ENCODE measurements around the gene SCARF2. TPM values are rescaled to one million over a fixed set of nuclear protein-coding genes. Genes with fewer than 3 reads are reported as not detected.

Gene SCARF2
- polyA plus RNA-seq, 1 donor from 2014 or later, result 5.0 TPM

DNA sequence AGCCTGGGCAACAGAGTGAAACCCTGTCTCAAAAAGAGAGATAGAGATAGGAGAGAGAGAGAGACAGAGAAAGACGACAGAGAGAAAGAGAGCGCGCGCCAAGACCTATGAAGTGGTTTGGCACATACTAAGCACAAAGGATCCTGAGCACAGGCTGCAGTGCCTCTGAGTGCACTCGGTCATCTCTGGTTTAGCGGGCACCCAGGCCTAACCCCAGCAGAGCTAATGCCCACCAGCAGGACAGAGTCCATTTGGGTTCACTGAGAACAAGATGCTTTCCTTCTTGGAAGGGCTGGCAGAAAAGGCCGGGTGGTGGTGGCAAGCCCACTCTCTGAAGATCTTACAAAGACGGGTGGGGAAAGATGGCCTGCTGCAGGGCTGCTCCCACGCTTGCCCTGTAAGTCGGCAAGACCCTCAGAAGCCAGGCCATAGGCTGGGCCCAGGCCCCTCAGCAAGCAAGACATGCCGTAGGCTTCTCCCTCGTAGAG is 3.3 kb downstream of the SCARF2 start:
- Histone ChIP-seq H3K4me2 (ENCODE audit: low read length) (no peak overlapping the region), H3K9me3 (ENCODE audit: low read length) (no peaks in the 10 kb centered on the region), H3K9ac (ENCODE audit: low read length) (no peak overlapping the region), H3K36me3 (ENCODE audit: insufficient read depth, low read length) (no peaks in the 10 kb centered on the region), H3K27ac (ENCODE audit: low read length) (no peak overlapping the region), H2AFZ (ENCODE audit: low read depth, low read length) (no peak overlapping the region), H3K79me2 (replicated peaks; ENCODE audit: insufficient read depth, low read length) (no peaks in the 10 kb centered on the region), H3K27me3 (ENCODE audit: insufficient read depth, low read depth, low read length) (peaks cover 85% of the 10 kb centered on the region), H4K20me1 (ENCODE audit: insufficient read depth) (peaks cover 5% of the 10 kb centered on the region), H3K4me3 (ENCODE audit: low read length) (no peak overlapping the region), H3F3A (ENCODE audit: insufficient read depth, low read length, poor library complexity, severe bottlenecking) (no peaks in the 10 kb centered on the region), H3K9me2 (ENCODE audit: insufficient read depth, low read length) (no peaks in the 10 kb centered on the region)
- TF ChIP-seq SMC3 (conservative IDR thresholded peaks at IDR 0.05; ENCODE audit: poor library complexity), result no peak
- TF ChIP-seq REST (IDR thresholded peaks at IDR 0.05; ENCODE audit: borderline replicate concordance), result no peak
- TF ChIP-seq POLR2AphosphoS5 (IDR thresholded peaks at IDR 0.05), result no peak
- TF ChIP-seq, protein P1, sequence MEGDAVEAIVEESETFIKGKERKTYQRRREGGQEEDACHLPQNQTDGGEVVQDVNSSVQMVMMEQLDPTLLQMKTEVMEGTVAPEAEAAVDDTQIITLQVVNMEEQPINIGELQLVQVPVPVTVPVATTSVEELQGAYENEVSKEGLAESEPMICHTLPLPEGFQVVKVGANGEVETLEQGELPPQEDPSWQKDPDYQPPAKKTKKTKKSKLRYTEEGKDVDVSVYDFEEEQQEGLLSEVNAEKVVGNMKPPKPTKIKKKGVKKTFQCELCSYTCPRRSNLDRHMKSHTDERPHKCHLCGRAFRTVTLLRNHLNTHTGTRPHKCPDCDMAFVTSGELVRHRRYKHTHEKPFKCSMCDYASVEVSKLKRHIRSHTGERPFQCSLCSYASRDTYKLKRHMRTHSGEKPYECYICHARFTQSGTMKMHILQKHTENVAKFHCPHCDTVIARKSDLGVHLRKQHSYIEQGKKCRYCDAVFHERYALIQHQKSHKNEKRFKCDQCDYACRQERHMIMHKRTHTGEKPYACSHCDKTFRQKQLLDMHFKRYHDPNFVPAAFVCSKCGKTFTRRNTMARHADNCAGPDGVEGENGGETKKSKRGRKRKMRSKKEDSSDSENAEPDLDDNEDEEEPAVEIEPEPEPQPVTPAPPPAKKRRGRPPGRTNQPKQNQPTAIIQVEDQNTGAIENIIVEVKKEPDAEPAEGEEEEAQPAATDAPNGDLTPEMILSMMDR (IDR thresholded peaks at IDR 0.05; ENCODE audit: poor library complexity, severe bottlenecking), result no peak
- no peak for TF ChIP-seq EP300 (conservative IDR thresholded peaks at IDR 0.05; ENCODE audit: poor library complexity, severe bottlenecking)
- no peak for TF ChIP-seq TAF1 (IDR thresholded peaks at IDR 0.05; ENCODE audit: low read depth)
- no peak for TF ChIP-seq EZH2 (IDR thresholded peaks at IDR 0.05; ENCODE audit: borderline replicate concordance, insufficient read depth, low read length, poor library complexity, severe bottlenecking)
- no peak for TF ChIP-seq RAD21 (conservative IDR thresholded peaks at IDR 0.05)
- TF ChIP-seq MXI1 (conservative IDR thresholded peaks at IDR 0.05; ENCODE audit: poor library complexity, severe bottlenecking), result no peak

DNA sequence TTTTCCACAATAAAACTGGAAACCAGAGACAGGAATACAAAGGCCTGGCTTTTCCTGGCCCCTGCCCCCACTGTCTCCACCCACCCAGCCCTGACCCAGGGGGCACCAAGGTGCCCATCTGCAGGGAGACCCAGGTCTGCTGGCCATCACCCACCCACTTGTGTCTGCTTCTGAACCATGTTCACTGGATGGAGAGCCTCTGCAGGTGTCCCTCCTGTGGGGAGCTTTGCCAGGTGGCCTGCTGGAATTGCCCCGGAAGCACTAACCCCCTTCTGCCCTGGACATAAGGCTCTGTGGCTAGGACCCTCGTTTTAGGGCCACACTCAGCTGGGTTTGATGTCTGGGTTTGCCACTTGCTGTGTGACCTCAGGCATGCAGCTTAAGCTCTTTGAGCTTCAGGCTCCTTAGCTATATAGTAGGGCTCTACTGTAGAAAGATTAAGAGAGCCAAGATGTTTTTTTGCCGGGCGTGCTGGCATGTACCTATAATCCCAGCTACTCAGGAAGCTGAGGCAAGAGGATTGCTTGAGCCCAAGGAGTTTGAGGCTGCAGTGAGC is 3.9 kb downstream of the SCARF2 start:
- Histone ChIP-seq H3K4me3 (ENCODE audit: low read length) (no peak overlapping the region), H3K36me3 (ENCODE audit: insufficient read depth, low read length) (no peaks in the 10 kb centered on the region), H3K4me2 (ENCODE audit: low read length) (no peak overlapping the region), H3K79me2 (replicated peaks; ENCODE audit: insufficient read depth, low read length) (no peaks in the 10 kb centered on the region), H3K27me3 (ENCODE audit: insufficient read depth, low read depth, low read length) (peaks cover 85% of the 10 kb centered on the region), H3K9me2 (ENCODE audit: insufficient read depth, low read length) (no peaks in the 10 kb centered on the region), H3K9me3 (ENCODE audit: low read length) (no peaks in the 10 kb centered on the region), H3K9ac (ENCODE audit: low read length) (no peak overlapping the region), H3K27ac (ENCODE audit: low read length) (no peak overlapping the region), H2AFZ (ENCODE audit: low read depth, low read length) (no peak overlapping the region), H4K20me1 (ENCODE audit: insufficient read depth) (peaks cover 5% of the 10 kb centered on the region), H3F3A (ENCODE audit: insufficient read depth, low read length, poor library complexity, severe bottlenecking) (no peaks in the 10 kb centered on the region)
- TF ChIP-seq POLR2AphosphoS5 (IDR thresholded peaks at IDR 0.05) (no peak), EP300 (conservative IDR thresholded peaks at IDR 0.05; ENCODE audit: poor library complexity, severe bottlenecking) (no peak), EZH2 (IDR thresholded peaks at IDR 0.05; ENCODE audit: borderline replicate concordance, insufficient read depth, low read length, poor library complexity, severe bottlenecking) (no peak), RAD21 (conservative IDR thresholded peaks at IDR 0.05) (no peak), REST (IDR thresholded peaks at IDR 0.05; ENCODE audit: borderline replicate concordance) (no peak), MXI1 (conservative IDR thresholded peaks at IDR 0.05; ENCODE audit: poor library complexity, severe bottlenecking) (no peak), TAF1 (IDR thresholded peaks at IDR 0.05; ENCODE audit: low read depth) (no peak), SMC3 (conservative IDR thresholded peaks at IDR 0.05; ENCODE audit: poor library complexity) (no peak)
- TF ChIP-seq, protein P1 (IDR thresholded peaks at IDR 0.05; ENCODE audit: poor library complexity, severe bottlenecking), result no peak

Data from neural cell (in vitro differentiated cells).